DMS 273 (cell line): ENCODE measurements around the gene C14orf132.
A peak's percentile ranks its signal among the peaks of the same experiment; 100 is the strongest.

Experiments used
- DNase-seq: peaks from one replicate; lab custom pipeline; 2025; ENCODE audit not compliant: unreplicated experiment; lab: John Stamatoyannopoulos, UW

C14orf132 gene

DNA sequence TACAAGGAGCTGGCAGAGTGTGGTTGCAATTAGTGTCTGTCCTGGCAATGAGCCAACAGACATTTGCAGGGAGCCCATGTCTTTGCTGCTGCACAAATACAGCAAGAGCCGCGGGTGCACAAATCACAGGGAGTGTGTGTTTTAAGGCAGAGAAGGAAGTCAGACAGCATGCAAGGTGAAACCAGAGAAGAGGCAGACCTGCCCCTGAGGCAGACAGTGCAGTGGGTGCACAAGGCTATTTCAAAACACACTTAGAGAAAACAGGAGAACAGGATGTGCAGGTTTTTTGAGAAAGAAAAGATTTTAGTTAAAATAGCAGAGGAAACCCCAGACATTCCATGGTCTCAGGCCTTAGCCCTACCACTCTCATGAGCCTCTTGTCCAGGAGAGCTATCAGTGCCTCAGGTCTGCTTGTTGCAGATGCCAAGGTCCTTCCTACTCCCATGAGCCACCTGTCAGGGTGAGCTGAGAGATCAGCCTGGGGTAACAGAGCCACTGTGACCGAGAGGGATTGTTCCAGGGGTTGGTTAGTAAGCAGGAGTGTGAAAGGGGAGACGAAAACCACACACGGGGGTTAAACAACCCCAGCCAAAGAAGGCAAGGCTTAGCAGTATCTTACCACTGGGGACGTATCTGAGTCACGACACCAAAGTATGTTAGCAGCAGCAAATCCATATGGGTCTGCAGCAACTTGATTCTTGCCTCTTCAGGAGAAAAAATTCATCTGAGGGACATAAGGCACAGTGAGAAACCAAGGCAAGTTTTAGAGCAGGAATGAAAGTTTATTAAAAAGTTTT is 78.1 kb downstream of the C14orf132 start:
- DNase-seq = peak; percentile 73

DNA sequence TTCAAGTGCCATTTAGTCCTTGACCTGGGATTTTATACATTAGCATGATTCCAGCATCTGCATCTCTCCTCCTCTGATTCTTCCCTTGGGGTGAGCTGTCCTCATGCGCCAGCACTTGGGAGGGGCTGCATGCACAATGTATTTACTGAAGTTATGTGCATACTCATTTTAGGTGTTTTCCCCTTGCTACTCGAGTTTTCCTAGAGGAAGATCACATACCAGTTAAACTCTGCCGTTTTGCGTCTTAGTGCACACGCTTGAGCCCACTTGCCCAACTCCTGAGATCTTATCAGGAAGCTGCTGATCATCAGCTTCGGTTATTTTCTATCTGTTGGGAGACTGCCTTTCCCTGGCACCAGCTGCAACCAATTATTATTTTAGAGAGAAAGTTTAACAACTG is 78.8 kb downstream of the C14orf132 start:
- no peak for DNase-seq

DNA sequence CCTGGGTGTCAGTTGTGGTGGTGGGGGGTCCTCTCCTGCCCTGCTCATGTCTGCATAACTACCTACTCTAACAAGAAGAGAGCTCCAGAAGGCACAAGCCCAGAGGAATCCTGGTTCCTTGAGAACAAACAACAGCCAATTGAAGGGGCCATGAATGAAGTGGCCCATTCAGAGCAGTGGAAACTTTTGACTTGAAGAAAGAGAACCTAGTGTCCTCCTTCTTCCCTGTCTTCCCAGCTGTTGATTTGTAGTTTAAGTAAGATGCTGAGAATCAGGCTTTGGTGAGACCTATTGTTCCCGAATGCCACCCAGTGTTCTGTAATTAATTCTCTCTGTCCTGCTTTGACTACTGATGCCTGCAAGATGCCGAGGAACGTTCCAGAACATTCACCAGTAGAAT is 79.2 kb downstream of the C14orf132 start:
- DNase-seq = no peak

DNA sequence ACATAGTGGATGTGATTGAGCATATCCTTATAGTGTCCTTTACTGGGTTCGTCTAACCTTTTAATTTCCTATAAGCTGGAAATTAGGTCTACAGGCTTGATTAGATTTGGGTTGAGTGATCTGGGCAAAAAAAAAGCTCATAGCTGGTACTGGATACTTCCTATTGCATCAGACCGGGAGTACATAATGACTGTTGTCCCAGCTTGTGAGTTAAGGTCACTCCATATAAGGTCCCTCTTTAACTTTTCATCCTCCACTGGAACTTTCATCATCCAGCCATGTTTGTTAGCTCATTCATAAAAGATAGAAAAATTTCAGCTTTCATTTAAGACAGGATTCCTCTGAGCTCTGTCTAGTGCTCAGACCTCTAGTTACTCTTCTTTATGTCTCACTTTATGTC is 80.8 kb downstream of the C14orf132 start:
- no peak for DNase-seq

DNA sequence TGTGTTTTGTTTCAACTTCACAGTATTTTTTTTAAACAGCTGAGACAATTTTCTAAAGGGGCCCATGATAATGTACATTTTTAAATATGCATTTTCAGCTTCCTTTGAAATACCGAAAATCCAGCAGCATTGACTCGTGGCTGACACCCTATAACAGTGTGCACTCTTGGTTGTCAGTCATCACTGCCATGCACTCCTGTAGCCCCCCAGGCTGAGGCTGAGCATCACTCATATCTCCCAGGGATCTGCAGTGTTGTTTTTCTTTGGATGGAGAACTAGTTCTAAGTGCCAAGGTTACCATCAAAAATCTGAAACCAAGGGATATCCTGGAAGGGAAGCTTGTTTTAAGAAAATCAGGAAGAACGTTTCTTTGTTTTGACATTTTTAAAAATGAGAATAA is 81.2 kb downstream of the C14orf132 start:
- DNase-seq = no peak

DNA sequence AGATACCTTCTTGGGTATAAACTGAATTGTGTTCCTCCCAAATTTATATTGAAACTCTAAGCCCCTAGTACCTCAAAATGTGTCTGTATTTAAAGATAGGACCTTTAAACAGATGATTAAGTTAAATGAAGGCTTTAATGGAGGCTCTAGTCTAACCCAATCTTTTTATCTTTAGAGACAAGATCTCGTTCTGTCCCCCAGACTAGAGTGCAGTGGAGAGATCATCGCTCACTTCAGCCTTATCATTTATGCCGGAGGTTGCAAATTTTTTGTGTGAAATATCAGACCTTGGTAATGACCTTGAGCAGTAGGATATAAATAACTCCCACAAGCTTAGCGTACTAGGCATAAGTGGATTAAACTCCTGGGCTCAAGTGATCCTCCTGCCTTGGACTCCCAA is 81.8 kb downstream of the C14orf132 start:
- DNase-seq = no peak

DNA sequence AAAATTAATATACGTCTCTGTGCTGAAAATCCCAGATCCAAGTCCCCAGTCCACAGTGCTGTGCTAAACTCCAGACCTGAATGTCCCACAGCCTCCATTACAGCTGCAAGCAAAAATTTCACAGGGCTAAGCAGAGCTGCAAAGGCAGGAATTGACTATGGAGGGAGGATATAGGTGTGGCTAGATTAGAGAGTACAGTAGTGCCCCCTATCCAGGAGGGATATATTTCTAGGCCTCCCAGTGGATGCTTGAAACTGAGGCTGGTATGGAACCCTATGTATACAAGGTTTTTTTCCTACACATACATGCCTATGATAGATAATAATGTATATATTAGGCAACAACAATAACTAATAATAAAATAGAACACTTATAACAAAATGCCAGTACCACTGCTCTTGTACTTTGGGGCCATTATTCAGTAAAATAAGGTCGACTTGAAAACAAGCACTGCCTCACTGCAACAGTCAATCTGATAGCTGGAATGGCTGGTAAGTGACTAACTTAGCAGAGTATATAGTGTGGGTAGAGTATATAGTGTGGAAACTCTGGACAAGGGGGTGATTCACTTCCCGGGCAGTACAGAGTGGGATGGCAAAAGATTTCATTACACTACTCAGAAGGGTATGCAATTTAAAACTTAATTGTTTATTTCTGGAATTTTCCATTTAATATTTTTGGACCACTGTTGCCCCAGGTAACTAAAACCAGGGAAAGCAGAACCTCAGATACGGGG is 82.7 kb downstream of the C14orf132 start:
- no peak for DNase-seq

DNA sequence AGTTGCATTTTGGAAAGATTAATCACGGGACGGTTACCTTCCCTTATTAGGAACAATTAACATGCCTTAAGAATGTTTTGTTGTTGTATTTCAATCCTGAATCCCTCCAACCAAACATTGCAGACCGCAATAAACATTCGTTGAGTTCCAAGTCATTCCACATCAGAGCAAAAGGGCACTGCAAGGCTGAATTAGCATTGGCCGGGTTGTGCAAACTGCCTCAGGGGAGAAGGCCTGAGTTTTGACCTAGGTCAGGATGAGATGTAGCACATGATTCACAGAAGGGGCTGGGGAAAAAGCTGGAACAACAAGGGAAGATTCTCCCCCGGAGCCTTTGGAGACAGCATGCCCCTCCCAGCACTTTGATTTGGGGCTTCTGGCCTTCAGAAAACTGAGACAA is 83.3 kb downstream of the C14orf132 start:
- DNase-seq = no peak

DNA sequence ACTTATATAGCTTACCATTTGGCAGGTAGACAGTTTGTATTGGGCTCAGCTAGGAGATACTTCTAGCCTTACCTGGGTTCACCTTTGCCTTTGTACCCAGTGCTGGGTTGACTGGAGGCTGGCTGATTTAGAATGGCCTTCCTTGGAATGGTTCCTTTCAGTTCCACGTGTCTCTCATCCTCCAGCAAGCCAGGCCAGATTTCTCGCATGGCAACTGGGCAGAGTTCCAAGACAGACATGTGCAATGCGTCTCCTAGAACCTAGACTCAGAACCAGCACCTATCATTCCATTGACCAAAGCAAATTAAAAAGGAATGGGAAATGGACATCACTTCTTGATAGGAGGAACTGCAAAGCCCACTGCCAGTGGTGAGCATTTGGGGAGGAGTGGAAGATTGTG is 86.4 kb downstream of the C14orf132 start:
- peak; percentile 70 for DNase-seq

DNA sequence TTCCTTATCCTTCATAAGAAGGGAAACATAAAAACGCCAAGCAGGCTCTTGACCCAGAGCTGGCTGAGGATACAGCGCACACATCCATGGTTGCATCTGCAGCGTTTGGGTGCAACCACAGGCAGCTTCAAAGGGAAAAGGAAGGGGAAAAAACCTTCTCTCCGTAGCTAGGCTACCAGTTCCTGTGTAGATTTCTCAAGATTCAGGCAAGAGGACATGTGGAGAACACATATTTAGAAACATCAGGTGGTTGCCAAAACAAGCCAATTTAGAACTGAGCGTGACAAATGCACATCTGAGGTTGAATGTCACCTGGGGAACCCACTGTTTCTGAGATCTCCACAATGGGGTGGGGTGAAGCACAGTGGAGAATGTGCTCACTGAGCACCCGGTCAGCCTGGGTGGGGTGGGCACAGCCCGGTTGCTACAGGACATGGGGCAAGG is 87.2 kb downstream of the C14orf132 start:
- DNase-seq = no peak

DNA sequence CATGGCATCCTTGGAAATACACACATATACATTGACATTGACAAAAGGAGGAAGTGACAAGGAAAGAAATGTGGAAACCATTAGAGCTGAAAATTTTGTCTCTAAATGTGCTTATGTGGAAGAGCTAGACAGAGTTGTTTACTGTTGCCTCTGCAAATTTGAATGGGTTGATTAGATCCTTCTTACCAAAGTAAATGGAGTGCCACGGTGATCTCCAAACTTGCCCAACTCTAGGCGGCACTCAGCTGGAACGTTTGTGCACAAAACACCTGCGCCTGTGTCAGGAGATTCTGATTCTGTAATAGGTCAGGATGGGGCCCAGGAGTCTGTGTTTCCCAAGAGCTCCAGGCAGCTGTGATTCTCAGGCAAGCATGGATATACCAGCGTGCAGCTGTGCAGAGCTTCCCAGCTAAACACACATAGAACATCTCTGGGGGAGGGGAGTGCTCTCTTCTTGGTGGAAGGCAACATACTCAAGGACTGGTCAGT is 87.7 kb downstream of the C14orf132 start:
- no peak for DNase-seq

DNA sequence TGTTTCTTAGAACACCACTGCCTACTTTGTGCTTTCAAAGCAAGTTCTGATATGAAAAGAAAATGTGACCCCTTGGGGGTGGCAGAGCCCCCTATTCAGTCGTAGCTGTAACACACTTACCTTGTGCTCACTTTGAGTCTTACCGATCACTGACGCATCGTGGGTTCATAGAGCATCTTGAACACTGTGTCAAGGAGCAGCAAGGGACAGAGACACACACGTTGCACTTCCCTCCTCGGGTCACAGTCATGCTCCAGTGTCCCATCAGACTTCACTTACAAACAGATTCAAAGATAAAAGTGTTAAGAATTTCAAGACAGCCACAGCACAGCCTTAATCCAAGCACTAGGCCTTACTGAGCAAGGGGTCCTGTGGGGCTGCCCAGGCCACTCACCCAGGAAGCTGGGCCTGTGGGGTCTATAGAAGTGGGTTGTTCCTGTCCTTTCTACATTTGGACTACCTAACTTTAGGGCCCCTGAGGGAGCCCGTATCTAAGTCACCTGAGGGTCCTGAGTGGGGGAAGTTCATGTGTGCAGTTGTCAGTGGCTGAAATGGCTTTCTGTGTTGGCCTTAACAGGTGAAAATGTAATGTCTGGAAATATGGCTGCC is 90.1 kb downstream of the C14orf132 start:
- DNase-seq = no peak

DNA sequence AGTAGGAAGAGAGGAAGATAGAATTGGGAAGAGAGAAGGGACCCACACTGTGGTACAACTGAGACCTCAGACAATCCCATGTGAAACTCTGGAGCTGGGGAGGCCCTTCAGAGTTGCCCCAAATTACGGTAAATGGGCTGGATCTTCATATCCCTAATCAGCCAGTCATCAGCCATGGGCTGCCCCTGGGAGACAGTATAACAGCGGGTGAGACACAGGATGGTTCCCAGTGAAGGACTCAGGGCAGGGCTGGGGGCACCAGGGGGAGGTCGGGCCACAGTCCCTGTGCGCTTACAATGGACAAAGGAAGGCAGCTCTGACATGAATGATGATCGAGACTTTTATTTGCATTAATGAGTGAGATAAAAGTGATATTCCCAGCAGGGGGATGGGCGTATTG is 91.2 kb downstream of the C14orf132 start:
- no peak for DNase-seq

DNA sequence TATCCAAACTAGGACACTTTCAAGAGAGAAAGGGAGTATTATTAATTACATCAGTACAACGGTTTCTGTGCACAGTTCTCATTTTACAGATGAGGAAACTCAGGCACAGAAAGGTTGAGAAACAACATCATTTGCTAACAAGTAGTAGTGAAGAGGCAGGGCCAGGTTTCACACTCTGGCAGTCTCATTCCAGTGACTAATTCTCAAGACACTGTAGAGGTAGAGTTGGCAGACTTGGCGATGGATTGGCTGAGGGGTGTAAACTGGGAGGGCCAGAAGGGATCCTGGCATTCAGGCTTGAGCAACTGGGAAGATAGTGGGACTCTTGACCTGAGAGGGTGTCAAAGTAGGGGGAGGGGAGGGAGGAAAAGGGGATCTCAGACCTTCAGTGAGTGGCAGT is 91.7 kb downstream of the C14orf132 start:
- DNase-seq = no peak

DNA sequence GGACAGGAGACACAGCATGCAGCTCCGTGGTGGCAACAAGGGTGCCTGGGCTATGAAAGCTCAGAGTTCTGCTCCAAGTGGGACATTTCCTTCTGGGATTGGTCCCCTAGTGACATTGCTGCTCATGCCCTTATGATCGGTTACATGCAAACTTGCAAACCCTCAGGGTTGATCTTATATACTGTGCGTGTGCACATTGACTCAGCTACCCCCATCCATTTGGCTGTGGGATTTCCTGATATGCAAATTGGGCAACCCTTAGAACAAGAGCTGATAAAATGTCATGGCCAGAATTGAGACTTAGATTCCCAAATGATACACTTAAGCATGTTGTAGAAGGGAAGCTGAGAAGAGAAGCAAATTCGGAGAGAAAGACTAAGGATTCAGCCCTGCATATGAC is 92.7 kb downstream of the C14orf132 start:
- DNase-seq = no peak

DNA sequence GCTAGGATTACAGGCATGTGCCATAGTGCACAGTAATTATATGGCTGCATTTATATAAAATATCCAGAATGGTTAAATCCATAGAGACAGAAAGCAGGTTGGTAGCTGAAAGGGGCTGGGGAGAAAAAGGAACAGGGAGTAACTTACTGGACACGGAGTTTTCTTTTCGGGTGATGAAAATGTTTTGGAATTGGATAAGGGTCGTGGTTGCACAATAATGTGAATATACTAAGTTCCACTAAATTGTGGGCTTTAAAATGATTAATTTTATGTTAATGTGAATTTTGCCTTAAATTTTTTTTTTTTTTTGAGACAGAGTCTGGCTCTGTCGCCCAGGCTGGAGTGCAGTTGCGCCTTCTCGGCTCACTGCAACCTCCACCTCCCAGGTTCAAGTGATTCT is 95.3 kb downstream of the C14orf132 start:
- DNase-seq = no peak

DNA sequence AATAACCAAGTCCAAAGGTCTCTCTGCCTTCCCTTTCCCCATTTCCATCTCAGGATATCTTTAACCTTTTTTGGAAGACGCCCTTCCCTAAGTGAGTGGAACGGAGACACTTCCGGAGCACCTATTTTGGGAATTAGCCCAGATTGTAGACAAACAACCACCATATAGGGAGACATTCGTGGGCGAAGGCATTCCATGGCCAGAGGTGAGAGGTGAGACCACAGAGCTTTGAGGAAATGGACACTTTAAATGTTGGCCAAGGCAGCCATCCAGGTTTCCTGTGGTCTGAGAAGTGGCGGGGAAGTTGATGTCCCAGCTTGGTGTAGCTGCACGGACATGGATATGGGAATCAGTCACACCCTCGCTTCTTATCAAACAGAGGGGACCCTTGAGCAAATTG is 96.1 kb downstream of the C14orf132 start:
- no peak for DNase-seq

DNA sequence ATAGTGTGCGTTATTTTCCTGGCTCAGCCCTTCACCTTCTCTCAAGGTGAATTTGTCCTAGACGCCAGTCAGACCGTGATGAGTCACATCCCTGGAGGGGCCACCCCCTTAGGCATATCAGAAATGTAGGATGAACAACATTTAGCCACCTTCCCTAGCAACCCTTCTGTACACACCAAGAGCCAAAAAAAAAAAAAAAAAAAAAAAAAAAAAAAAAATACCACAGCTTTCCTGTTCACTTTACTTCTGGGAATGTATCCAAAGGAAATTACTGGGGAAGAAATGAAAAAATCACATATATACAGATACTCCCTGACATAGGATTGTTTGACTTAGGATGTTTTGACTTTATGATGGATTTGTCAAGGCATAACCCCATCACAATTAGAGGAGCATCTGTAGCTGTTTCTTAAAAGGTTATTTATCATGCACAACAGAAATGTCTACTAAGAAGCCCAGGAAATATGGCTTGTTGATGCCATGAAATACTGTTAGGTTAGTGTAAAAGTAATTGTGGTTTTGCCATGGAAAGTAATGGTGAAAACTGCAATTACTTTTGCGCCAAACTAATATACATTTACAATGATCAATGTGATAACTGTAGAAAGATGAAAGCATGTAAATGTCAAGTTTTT is 97.3 kb downstream of the C14orf132 start:
- peak; percentile 10 for DNase-seq

DNA sequence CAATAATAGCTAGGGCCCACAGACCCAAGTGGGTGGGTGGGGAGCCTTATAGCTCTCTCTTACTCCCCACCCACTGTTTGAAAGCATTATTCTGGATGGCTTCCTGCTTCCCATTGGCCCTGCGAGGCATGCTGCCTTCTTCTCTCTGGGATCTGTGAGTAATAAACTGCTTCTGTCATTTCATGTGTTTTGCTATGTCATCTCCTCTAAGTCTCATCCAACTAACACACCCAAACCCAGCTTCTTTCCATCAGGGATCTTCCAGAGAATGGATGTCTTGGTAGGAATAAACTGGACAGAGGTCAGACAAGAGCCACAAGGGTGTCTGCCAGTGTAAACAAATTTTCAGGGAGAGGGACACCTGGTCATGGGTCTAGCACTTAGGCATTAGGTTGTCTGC is 99.1 kb downstream of the C14orf132 start:
- DNase-seq = no peak

DNA sequence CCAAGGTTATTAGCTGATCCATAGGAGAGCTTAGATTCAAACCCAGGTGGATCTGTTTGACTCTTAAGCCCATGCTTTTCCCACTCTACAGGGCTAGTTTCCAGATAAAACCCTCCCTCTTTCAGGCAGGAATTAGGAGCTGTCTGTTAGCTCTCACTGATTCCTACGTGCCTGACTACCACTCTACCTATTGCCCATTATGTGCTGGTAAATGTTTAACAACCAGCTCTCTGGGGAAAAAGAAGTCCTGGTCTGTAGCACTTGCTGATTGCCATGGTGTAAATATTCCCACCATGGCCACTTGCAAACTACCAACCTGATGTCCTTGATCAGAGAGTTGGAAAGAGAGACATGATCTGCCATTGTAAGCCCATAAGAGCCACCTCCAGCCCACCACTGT is 100.0 kb downstream of the C14orf132 start:
- DNase-seq = no peak

DNA sequence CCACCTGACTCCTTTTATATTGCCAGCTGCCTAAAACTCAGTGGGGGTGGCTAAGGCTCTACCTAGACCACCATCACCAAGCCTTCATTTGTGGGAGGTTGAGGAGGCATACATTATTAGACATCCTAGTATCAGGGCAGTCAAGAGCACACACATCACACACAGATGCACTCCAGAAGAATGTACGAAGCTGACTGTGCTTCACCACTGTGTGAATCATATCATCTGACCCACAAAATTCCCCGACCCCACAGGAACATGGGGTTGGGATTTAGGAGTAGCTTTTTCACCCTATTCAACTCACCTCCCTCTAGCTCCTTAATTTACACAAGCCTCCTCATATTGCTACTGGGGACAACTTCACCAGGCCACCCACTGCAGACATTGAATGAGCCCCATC is 100.7 kb downstream of the C14orf132 start:
- DNase-seq = no peak

DNA sequence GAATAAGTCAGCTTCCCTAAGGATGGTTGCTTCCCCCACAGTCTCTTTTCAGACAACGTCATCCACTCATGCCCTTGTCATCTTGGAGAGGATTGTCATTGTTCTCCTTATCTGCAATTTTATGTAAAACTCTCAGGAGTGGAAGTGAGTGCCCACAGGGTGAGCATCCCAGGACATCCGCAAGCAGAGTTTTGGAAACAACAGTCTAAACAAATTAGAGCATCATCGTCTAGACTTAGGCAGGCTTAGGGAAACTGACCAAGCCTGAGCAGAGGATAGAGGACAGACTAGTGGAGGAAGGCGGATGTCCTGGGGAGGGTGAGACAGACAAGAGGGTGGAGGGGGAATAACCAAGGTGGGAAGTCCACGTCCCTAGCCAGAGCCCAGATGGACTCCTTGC is 101.8 kb downstream of the C14orf132 start:
- no peak for DNase-seq
